Left kidney (tissue), 2 donors: ENCODE measurements around the gene FAM20C. TPM values are rescaled to one million over a fixed set of nuclear protein-coding genes. Genes with fewer than 3 reads are reported as not detected.
"Not testable (repeated sequence)": the region's sequence is repeated elsewhere in the genome, so short reads cannot be mapped to it uniquely, and the experiment has no call there.

ENCODE experiments used
- DNase-seq: peaks from one replicate; pipeline ENCODE4 v3.0.0-alpha.2; 2013
- polyA plus RNA-seq: library from polyadenylated mRNA; unstranded; fragments of 120-200 nt; gene quantifications from one replicate; pipeline ENCODE4 v1.2.1, GENCODE V29; 2013; ENCODE audit not compliant: insufficient read length

FAM20C gene
- polyA plus RNA-seq, 1 donor: 68.5 TPM

DNA sequence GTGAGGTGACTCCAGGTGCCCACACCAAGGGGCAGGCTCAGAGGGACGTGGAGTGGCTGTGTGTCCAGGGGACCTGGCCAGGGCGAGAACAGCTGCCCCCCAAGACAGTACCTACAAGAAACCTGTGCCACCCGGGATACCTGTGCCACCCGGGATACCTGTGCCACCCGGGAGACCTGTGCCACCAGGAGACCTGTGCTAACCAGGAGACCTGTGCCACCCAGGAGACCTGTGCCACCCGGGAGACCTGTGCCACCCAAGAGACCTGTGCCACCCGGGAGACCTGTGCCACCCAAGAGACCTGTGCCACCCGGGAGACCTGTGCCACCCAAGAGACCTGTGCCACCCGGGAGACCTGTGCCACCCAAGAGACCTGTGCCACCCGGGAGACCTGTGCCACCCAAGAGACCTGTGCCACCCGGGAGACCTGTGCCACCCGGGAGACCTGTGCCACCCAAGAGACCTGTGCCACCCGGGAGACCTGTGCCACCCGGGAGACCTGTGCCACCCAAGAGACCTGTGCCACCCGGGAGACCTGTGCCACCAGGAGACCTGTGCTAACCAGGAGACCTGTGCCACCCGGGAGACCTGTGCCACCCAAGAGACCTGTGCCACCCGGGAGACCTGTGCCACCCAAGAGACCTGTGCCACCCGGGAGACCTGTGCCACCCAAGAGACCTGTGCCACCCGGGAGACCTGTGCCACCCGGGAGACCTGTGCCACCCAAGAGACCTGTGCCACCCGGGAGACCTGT lies 50.6 kb downstream of the FAM20C start:
- DNase-seq: not testable (repeated sequence)

DNA sequence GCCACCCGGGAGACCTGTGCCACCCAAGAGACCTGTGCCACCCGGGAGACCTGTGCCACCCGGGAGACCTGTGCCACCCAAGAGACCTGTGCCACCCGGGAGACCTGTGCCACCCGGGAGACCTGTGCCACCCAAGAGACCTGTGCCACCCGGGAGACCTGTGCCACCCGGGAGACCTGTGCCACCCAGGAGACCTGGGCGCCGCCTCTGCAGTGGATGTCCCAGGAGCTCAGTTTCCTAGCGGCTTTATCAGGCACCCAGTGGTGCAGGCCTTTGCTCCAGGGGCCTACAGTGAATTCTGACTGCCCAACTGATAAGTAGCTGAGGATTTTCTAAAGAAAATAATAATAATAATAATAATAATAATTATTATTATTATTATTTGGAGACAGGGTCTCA lies 51.2 kb downstream of the FAM20C start:
- DNase-seq: not testable (repeated sequence)

DNA sequence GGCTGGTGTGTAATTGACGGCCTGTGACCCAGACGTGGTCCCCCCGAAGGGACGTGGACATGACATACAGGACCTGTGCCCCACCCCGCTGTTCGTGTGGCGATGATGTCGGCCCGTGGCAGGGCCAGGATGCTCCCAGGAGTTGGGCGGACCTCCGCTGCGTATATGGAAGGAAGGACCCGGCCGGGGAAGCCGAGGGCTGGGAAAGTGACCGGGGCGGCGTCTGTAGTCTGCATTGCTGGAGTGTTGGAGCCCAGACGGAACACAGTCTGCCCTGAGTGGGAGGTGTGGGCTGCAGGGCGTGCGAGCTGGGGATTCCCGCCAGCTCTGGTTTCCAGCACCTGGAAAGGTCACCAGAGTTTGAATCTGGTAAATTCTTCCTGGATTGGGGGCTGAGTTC lies 52.6 kb downstream of the FAM20C start:
- no peak for DNase-seq

DNA sequence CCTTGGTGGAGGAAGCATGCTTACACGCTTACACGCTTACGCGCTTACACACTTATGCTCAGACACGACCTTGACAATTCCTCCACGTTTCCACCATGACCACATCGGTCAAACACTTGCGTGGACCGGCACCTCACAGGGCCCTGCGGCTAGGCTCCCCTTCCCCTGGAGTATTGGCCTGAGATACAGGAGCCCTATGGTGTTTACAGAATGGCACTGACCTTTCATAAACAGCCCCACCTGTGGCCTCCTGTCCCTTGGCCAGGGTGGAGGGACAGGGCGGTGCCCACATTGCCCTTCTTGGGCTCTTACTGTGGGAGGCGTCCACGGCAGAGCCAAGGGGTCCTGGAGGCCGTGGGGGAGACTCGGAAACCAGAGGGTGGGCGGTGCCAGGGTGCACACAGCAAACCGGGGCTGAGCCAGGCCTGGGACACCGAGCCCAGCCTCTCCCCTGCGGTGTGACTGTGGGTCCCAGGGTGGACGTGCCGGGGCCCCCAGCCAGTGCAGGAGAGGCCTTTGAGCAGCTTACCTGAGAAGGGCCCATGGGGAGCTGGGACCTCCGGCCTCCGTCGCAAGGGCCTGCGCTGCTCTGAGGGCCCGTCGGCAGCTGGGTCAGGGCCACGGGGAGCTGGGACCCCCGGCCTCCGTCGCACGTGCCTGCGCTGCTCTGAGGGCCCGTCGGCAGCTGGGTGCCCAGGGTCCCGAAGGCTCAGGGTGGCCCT lies 53.4 kb downstream of the FAM20C start:
- DNase-seq: no peak

DNA sequence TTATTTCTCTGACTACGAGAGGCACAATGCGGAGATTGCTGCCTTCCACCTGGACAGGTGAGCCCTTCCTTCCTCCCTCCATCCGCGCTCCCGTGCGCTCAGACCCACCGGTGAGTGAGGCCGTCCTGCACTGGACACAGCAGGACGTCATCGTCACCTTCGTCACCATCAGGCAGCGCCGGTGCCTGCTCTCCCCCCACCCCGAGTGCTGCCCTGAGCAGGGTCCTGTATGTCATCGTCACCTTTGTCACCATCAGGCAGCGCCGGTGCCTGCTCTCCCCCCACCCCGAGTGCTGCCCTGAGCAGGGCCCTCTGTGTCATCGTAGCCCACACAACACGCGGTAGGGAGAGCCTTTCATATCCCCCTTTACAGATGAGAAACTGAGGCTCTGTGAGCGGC lies 54.1 kb downstream of the FAM20C start:
- no peak for DNase-seq

DNA sequence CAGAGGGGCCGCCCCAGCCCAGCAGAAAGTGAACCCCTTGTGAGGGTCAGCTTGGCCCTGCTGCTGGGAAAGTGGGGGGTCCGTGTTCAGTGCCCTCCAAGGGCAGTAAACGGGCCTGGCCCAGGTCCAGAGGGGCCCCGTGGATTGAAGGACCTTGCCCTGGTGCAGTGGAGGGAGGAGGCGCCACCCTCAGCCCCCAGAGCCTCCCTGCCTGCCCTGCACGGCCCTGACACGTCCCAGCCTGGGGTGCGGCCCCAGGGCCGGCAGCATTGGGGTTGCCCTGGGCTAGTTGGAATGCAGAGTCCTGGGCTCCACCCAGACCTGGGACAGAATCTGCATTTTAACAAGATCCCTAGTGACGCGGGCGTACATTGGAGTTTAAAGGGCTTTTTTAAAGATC lies 54.8 kb downstream of the FAM20C start:
- DNase-seq: no peak

DNA sequence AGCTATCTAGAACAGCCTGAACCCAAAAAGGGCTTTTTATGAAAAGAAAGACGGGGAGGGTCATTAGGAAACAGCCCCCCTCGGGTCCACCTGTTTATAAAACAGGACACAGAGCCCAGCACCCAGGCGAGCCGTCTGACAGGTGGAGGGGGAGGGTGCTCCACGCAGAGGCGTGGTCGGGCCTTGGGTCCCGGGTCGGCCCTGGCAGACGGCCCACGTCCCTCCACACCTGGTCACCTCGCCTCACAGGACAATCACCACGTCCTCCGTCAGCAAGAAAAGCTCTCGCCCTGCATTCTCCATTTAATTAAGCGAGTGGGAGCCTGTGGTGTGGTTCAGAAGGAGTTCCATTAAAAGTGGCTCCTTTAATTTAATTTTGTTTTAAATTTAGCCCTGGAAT lies 55.3 kb downstream of the FAM20C start:
- DNase-seq: no peak

DNA sequence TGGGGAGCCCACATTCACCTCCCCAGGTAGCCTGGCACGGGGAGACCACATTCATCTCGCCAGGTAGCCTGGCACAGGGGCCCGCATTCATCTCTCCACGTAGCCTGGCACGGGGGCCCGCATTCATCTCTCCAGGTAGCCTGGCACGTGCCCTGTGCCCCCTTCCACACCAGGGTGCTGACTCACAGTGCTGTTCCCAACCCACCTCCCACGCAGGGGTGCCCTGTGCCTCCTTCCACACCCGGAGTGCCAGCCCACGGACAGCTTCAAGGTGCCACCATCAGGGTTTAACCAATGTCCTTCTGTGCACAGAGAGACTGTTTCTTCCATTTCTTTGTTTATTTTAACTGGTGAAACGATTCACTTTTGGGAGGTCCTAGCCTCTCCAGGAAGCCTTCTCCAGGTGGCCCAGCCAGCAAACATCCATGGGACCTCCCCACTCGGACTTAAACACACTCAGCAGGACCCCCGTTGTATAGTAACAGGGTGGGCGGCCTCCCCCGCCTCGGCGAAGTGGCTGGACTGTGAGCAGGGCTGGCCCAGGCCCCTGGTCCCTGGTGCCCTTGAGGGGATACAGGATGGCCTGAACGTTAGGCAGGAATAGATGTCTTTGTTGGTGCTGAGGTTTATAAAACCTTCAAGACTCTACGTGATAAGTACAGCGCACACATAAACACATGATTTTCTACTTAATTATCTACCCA lies 56.5 kb downstream of the FAM20C start:
- DNase-seq: no peak

DNA sequence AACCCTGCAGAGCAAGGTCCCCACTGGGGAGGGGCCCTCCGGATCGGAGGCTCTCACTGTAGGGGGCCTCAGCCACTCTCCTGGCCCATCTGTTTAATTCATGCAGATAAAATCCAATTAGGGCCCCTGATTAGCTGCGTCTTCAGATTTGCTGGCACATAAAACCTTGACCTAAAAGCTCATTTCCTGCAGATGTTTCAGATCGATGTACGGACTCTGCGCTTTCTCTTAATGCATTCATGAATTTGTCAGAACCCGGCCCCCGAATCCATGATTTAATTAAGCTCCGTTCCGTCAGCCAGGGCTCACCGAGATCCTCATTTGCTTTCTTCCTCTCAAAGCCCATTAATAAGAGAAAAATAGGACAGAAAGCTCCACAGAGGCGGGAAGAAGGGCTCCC lies 57.6 kb downstream of the FAM20C start:
- no peak for DNase-seq

DNA sequence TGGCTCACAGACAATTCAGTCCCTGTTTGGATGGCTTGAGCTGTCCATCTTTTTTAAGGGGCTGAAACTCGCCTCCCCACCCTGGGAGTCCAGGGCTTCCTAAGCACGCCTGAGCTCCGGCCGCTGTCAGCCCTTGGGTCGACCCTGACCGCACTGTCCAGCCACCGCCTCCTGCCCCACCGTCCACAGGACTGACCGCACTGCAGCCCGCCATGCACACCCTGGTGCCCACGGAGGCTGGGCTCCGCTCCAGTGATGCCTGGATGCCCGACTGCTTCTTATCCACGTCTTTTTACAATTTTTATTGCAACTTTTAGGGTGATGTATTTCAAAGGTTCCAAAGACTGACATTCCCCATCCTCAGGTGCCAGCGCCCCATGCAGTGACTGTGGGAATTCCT lies 58.2 kb downstream of the FAM20C start:
- no peak for DNase-seq

DNA sequence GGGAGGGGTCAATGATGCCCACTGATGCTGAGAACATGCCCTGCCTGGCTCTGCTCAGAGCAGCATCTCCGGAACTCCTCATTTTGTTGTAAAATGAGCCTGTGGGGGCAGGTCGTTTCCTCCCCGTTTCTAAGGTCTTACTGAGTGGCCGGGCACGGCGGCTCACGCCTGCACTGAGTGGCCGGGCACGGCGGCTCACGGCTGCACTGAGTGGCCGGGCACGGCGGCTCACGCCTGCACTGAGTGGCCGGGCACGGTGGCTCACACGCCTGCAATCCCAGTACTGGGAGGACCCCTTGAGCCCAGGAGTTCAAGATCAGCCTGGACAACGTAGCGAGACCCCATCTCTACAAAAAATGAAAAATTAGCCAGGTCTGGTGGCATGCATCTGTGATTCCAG lies 58.6 kb downstream of the FAM20C start:
- no peak for DNase-seq

DNA sequence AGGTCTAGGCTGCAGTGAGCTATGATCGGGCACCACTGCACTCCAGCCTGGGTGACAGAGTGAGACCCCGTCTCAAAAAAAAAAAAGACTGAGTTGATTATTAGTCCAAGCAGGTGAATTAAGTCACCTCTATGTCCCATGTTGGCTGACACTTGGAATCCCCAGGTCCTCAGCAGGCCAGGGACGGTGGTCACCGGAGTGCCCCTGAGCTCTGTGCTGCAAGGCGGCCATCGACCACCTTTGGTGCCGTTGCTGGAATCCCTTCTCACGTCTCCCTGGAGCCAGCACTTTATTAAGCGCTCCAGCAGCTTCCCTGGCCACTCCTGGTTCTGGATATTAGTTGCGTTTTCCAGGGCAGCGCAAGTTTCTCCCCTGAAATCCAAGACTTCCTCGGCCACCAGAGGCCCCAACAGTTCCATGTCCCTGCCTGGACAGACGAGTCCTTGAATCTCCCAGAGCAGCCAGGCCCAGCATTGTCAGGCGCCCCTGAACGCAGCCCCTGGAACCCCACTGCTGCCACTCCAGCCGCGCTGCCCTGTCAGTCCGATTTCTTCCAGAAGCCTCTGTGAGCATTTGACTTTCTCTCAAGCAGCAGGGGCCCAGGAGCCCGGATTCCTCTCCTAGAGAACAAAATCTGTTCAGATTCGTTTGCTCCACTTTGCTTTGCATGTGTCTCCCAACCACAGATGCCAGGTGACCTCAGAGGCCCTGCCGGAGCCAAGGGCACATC lies 59.2 kb downstream of the FAM20C start:
- DNase-seq: no peak

DNA sequence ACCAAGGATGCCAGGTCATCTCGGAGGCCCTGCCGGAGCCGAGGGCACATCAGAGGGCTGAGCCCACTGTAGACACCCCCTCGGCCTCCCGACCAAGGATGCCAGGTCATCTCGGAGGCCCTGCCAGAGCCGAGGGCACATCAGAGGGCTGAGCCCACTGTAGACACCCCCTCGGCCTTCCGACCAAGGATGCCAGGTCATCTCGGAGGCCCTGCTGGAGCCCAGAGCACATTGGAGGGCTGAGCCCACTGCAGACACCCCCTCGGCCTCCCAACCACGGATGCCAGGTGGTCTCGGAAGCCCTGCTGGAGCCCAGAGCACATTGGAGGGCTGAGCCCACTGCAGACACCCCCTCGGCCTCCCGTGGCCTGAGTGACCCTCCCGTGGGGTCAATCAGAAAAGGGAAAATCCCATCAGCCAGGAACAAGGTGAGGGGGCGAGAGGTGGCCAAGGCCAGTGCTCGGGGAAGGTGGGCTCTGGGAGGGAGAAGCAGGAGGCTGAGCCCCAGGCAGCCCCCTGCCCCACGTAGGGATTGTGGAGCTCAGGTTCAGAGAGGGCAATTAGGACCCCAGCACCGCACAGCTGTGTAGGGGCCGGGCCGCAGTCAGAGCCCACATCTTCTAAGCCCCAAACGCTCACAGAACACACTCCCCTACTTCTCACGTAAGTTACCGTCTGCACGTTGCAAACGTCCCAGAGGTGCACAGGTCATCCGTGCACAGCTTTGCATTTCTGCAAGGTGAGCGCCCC lies 60.0 kb downstream of the FAM20C start:
- DNase-seq: no peak

DNA sequence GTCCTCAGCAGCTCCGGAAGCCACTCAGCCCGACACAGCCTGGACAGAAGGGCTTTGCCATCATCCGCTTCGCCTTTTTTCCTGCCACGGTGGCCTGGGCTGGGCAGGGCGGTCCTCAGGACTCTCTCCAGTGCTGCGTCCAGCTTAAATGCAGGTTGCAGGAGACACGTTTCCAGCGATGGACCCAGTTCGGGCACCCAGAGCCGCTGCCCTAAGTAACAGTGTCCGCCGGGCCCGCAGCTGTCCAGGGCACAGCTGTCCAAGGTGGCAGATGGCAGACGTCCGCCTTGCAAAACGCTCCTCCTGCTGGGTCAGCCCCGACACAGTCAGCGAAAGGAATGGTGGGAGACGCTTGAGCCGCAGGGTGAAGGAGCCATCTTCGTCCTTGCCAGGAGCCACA lies 60.6 kb downstream of the FAM20C start:
- DNase-seq: no peak

DNA sequence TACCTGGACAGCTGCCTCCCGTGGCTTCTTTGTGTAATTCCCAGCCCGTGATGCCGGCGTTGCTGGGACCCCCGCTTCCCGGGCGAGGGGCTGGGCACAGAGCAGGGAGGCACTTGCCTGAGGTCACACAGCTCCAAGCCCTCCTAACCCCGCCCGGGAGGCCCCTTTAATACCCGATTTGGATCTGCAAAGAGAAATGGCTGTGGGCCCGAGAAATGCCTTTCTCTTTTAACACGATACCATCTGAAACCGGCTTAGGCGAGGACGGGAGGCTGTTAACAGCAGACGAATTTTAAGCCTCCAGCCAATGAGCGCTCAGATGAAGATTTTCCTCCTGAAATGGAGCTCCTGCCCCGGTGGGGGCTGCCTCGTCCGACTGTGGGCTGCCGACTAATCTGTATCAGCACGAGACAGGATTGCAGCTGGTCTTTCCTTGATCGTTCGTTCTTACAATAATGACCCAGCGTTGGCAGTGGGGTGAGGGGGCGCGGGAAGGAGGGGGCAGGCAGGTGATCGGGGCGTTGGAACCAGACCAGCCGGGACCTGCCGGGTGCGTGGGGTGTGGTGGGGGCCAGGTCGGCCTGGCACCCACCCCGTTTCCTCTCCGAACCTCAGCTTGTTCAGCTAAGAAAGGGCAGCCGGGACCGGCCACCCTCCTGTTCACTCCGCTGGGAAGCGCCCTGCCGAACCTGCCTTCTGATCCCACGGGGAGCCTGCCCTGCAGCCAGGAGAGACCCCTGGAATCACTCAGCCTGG lies 61.4 kb downstream of the FAM20C start:
- no peak for DNase-seq

DNA sequence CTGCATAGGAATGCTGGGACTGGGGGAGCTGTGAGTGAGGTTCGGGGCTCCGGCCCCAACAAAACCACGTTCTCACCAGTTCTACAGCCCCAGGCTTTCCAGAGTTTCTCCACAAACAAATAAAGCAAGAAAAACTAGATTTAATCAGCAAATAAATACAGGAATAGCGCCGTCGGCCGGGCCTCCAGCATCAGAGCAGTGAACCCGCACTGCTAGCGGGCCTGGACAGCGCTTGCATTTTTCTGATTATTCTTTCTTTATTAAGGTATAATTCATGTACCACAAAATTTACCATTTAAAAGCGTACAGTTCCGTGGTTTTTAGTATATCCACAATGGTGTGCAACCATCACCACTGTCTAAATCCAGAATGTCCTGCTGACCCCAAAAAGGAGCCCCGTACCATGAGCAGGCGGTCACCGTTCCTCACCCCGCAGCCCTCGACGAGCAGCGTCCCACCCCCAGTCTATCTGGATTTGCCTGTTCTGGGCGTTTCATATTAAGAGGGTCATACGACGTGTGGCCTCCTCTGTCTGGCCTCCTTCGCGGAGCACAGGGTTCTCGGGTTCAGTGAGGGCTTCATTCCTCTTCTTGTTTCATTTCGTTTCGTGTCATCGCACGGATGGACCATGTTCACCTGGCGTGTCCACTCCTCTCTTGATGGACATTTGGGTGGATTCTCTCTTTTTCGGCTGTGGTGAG lies 62.1 kb downstream of the FAM20C start:
- no peak for DNase-seq

DNA sequence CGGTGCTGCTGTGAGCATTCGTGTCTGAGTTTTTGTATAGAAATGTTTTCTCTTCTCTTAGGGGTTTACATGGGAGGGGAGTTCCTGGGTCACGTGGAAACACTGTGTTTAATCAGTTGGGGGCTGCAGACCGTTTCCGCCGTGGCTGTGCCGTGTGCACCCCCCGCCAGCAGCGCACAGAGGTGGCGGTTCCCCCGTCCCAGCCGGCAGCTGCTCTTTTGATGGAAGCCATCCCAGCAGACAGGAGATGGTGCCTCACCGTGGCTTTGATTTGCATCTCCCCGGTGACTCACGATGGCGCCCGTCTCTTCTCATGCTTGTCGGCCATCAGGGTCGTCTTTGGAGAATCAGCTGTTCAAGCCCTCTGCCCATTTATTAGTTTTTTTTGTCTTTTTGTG lies 62.7 kb downstream of the FAM20C start:
- no peak for DNase-seq

DNA sequence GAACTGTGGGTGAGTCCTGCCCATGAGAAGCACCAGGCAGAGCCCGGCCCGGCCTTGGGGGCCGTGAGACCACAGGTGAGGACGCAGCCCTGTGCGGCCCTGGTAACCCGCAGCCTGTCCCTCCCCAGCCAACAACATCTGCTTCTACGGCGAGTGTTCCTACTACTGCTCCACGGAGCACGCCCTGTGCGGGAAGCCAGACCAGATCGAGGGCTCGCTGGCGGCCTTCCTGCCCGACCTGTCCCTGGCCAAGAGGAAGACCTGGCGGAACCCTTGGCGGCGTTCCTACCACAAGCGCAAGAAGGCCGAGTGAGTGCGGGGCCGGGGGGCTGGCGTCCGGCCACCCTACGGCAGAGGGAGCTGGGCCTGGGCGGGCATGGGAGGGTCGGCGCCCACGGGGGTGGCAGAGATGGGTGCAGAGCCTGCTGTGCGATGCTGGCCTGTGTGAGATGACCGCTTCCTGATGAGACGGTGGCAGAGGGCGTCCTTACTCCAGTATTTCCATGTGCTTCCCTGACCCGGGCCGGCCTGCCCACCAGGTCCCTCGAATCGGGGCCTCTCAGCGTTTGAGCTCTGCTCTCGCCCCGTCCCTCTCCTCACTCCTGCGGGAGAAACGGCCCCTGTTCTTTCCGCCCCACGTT lies 63.5 kb downstream of the FAM20C start:
- no peak for DNase-seq

DNA sequence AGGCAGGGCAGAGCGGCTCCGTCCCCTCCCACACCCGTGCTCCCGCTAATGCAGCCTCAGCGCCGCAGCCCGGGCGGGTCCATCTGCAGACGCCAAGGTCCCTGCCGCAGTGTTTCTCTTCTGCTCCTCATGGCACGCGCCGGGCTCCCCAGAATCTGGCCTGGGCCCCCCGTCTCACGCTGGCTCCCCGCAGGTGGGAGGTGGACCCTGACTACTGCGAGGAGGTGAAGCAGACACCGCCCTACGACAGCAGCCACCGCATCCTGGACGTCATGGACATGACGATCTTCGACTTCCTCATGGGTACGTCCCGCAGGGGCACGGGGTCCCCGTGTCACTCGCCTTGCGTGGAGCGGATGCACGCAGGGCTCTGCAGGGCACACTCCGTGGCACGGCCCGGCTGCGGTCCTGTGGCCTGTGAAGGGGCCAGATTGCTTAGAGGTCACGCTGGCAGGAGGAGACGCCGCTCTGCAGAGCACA lies 64.1 kb downstream of the FAM20C start:
- DNase-seq: no peak
